ENCODE data around the gene SMOC1.

SMOC1 gene

GRCh38 chr14:70043001-70043400 is 163.8 kb downstream of the SMOC1 start:
- no peaks in the 10 kb centered on the region for H3K4me1 ChIP-seq (ENCODE audit: control insufficient read depth, insufficient read depth, low read length, poor library complexity, severe bottlenecking)
- H3K4me3 ChIP-seq (ENCODE audit: extremely low read depth, insufficient read depth, low read length, poor library complexity, severe bottlenecking): no peak overlapping the region
- WGBS, 2 experiments (ENCODE audit: insufficient coverage in 2 of 2): 75 to 100% methylated on average over 1 to 2 of the region's 2 CpGs

GRCh38 chr14:70045310-70045709 is 166.1 kb downstream of the SMOC1 start:
- WGBS, 2 experiments (ENCODE audit: insufficient coverage in 2 of 2): 86 to 100% methylated on average over 1 to 2 of the region's 4 CpGs
- H3K27ac ChIP-seq (ENCODE audit: low read depth, low read length, severe bottlenecking): no peak overlapping the region
- no peaks in the 10 kb centered on the region for H3K9me3 ChIP-seq (ENCODE audit: control insufficient read depth, low read length)
- no peaks in the 10 kb centered on the region for H3K4me1 ChIP-seq (ENCODE audit: control insufficient read depth, insufficient read depth, low read length, poor library complexity, severe bottlenecking)
- H3K4me3 ChIP-seq (ENCODE audit: extremely low read depth, insufficient read depth, low read length, poor library complexity, severe bottlenecking): no peak overlapping the region
- no peaks in the 10 kb centered on the region for H3K36me3 ChIP-seq (ENCODE audit: control insufficient read depth, insufficient read depth, low read length)

More at GRCh38 chr14:70043001-70043400, 163.8 kb downstream of the SMOC1 start:
- Histone ChIP-seq H3K36me3 (ENCODE audit: control insufficient read depth, insufficient read depth, low read length) (no peaks in the 10 kb centered on the region), H3K27ac (ENCODE audit: low read depth, low read length, severe bottlenecking) (no peak overlapping the region), H3K9me3 (ENCODE audit: control insufficient read depth, low read length) (no peaks in the 10 kb centered on the region)

- Histone ChIP-seq H3K36me3 (ENCODE audit: control insufficient read depth, insufficient read depth, low read length) (no peaks in the 10 kb centered on the region), H3K4me3 (ENCODE audit: extremely low read depth, insufficient read depth, low read length, poor library complexity, severe bottlenecking) (no peak overlapping the region), H3K4me1 (ENCODE audit: control insufficient read depth, insufficient read depth, low read length, poor library complexity, severe bottlenecking) (no peaks in the 10 kb centered on the region), H3K27ac (ENCODE audit: low read depth, low read length, severe bottlenecking) (no peak overlapping the region), H3K9me3 (ENCODE audit: control insufficient read depth, low read length) (no peaks in the 10 kb centered on the region)
- 24 to 27% methylated on average over 20 to 22 of the region's 22 CpGs for WGBS, 2 experiments (ENCODE audit: insufficient coverage in 2 of 2)
Measured at GRCh38 chr14:70045844-70046535, 166.8 kb downstream of the SMOC1 start.

- Histone ChIP-seq H3K27ac (ENCODE audit: low read depth, low read length, severe bottlenecking) (no peak overlapping the region), H3K9me3 (ENCODE audit: control insufficient read depth, low read length) (no peaks in the 10 kb centered on the region), H3K4me3 (ENCODE audit: extremely low read depth, insufficient read depth, low read length, poor library complexity, severe bottlenecking) (no peak overlapping the region), H3K36me3 (ENCODE audit: control insufficient read depth, insufficient read depth, low read length) (no peaks in the 10 kb centered on the region), H3K4me1 (ENCODE audit: control insufficient read depth, insufficient read depth, low read length, poor library complexity, severe bottlenecking) (no peaks in the 10 kb centered on the region)
- WGBS, 2 experiments (ENCODE audit: insufficient coverage in 2 of 2): 80% methylated on average over 1 of the region's 3 CpGs; no CpG with 5 or more reads in 1 of the 2 experiments
Measured at GRCh38 chr14:70047598-70048312, 168.5 kb downstream of the SMOC1 start.

GRCh38 chr14:70048313-70048654 is 169.1 kb downstream of the SMOC1 start:
- no peaks in the 10 kb centered on the region for H3K36me3 ChIP-seq (ENCODE audit: control insufficient read depth, insufficient read depth, low read length)
- no peaks in the 10 kb centered on the region for H3K4me1 ChIP-seq (ENCODE audit: control insufficient read depth, insufficient read depth, low read length, poor library complexity, severe bottlenecking)
- WGBS, 2 experiments (ENCODE audit: insufficient coverage in 2 of 2): no CpG with 5 or more reads among the region's 1 CpG

DNA sequence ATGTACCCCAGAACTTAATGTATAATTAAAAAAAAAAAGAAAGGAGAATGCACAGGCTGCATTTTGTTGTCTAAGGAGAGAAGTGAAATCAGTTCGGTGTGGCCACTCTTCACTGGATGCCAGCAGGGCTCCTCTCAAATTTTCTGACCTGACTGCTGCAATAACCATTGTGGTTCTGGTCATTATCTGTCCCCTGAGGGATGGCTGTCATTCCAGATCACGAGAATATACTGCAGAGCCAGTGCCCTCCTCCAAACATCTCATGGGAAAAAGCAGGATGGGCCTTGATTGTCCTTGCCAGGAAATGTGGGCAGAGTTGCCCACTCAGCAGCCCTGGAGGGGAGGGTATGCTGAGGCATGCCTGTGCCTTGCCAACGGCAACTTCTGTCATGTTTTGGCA is 170.4 kb downstream of the SMOC1 start:
- no peaks in the 10 kb centered on the region for H3K36me3 ChIP-seq (ENCODE audit: control insufficient read depth, insufficient read depth, low read length)

More at GRCh38 chr14:70048313-70048654, 169.1 kb downstream of the SMOC1 start:
- Histone ChIP-seq H3K4me3 (ENCODE audit: extremely low read depth, insufficient read depth, low read length, poor library complexity, severe bottlenecking) (no peak overlapping the region), H3K27ac (ENCODE audit: low read depth, low read length, severe bottlenecking) (no peak overlapping the region), H3K9me3 (ENCODE audit: control insufficient read depth, low read length) (no peaks in the 10 kb centered on the region)

DNA sequence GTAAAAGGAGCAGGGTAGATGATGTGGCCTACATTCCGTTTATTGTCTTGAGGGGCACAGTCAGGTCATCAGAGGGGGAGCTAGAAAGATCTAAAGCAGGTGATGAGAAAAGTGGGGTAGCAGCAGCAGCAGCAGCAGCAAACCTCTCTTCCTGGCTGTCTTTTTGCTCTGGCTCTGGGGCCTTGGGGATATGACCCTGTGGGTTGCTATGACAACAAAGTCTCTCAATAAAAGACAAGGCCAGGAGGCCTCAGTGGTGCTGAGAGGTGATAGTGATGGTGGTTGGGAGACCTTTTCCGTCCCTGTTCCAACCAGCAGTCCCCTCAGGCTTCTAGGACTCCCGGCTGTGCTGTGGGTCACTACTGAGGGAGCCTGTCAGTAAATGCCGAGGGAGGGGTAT is 170.9 kb downstream of the SMOC1 start:
- Histone ChIP-seq H3K4me1 (ENCODE audit: control insufficient read depth, insufficient read depth, low read length, poor library complexity, severe bottlenecking) (no peaks in the 10 kb centered on the region), H3K36me3 (ENCODE audit: control insufficient read depth, insufficient read depth, low read length) (no peaks in the 10 kb centered on the region), H3K9me3 (ENCODE audit: control insufficient read depth, low read length) (no peaks in the 10 kb centered on the region), H3K27ac (ENCODE audit: low read depth, low read length, severe bottlenecking) (no peak overlapping the region), H3K4me3 (ENCODE audit: extremely low read depth, insufficient read depth, low read length, poor library complexity, severe bottlenecking) (no peak overlapping the region)
- WGBS, 2 experiments (ENCODE audit: insufficient coverage in 2 of 2): 67 to 80% methylated on average over 1 of the region's 4 CpGs

More for the DNA sequence above, 170.4 kb downstream of the SMOC1 start:
- Histone ChIP-seq H3K9me3 (ENCODE audit: control insufficient read depth, low read length) (no peaks in the 10 kb centered on the region), H3K27ac (ENCODE audit: low read depth, low read length, severe bottlenecking) (no peak overlapping the region), H3K4me1 (ENCODE audit: control insufficient read depth, insufficient read depth, low read length, poor library complexity, severe bottlenecking) (no peaks in the 10 kb centered on the region), H3K4me3 (ENCODE audit: extremely low read depth, insufficient read depth, low read length, poor library complexity, severe bottlenecking) (no peak overlapping the region)
- WGBS, 2 experiments (ENCODE audit: insufficient coverage in 2 of 2): 78 to 84% methylated on average over 2 to 3 of the region's 3 CpGs

DNA sequence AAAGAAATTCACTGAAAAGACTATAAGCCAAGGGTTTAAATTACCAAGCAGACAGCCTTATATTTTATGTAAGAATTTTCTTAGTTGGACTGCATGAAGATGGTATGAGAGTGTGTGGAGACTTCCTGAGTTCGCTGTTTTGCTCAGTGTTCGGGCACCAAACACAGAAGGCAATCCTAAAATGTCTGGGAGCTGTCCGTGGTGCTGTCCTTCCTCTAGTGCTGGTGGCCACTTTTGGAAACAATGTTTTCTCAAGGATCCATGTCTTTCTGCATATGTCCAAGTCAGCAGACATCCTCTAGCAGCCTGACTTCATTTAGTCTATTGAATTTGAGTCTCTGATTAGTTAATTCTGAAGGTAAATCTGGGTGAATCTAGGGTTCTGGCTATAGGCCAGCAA is 173.8 kb downstream of the SMOC1 start:
- Histone ChIP-seq H3K27ac (ENCODE audit: low read depth, low read length, severe bottlenecking) (no peak overlapping the region), H3K9me3 (ENCODE audit: control insufficient read depth, low read length) (no peaks in the 10 kb centered on the region), H3K4me3 (ENCODE audit: extremely low read depth, insufficient read depth, low read length, poor library complexity, severe bottlenecking) (no peak overlapping the region), H3K4me1 (ENCODE audit: control insufficient read depth, insufficient read depth, low read length, poor library complexity, severe bottlenecking) (no peaks in the 10 kb centered on the region), H3K36me3 (ENCODE audit: control insufficient read depth, insufficient read depth, low read length) (no peaks in the 10 kb centered on the region)
- WGBS, 2 experiments (ENCODE audit: insufficient coverage in 2 of 2): 26 to 38% methylated on average over 3 of the region's 3 CpGs

GRCh38 chr14:70057519-70058136 is 178.4 kb downstream of the SMOC1 start:
- Histone ChIP-seq H3K36me3 (ENCODE audit: control insufficient read depth, insufficient read depth, low read length) (no peaks in the 10 kb centered on the region), H3K4me1 (ENCODE audit: control insufficient read depth, insufficient read depth, low read length, poor library complexity, severe bottlenecking) (no peaks in the 10 kb centered on the region), H3K9me3 (ENCODE audit: control insufficient read depth, low read length) (no peaks in the 10 kb centered on the region), H3K4me3 (ENCODE audit: extremely low read depth, insufficient read depth, low read length, poor library complexity, severe bottlenecking) (no peak overlapping the region), H3K27ac (ENCODE audit: low read depth, low read length, severe bottlenecking) (no peak overlapping the region)
- WGBS, 2 experiments (ENCODE audit: insufficient coverage in 2 of 2): 87 to 90% methylated on average over 5 of the region's 5 CpGs

- 100% methylated on average over 2 of the region's 2 CpGs; no CpG with 5 or more reads in 1 of the 2 experiments for WGBS, 2 experiments (ENCODE audit: insufficient coverage in 2 of 2)
- H3K4me3 ChIP-seq (ENCODE audit: extremely low read depth, insufficient read depth, low read length, poor library complexity, severe bottlenecking): no peak overlapping the region
- H3K9me3 ChIP-seq (ENCODE audit: control insufficient read depth, low read length): no peaks in the 10 kb centered on the region
- no peak overlapping the region for H3K27ac ChIP-seq (ENCODE audit: low read depth, low read length, severe bottlenecking)
- no peaks in the 10 kb centered on the region for H3K4me1 ChIP-seq (ENCODE audit: control insufficient read depth, insufficient read depth, low read length, poor library complexity, severe bottlenecking)
- no peaks in the 10 kb centered on the region for H3K36me3 ChIP-seq (ENCODE audit: control insufficient read depth, insufficient read depth, low read length)
Measured at GRCh38 chr14:70059545-70059944, 180.3 kb downstream of the SMOC1 start.

All from mesodermal cell (in vitro differentiated cells).